Fibroblast of skin of left quadriceps (primary cell): ENCODE results near the gene STUM.

Experiments
- DNase-seq, 2 experiments: peaks; one replicate each; pipeline ENCODE4 v3.0.0-alpha.2; 2013; ENCODE audit warnings: low read depth in 2 of 2

Gene STUM

DNA sequence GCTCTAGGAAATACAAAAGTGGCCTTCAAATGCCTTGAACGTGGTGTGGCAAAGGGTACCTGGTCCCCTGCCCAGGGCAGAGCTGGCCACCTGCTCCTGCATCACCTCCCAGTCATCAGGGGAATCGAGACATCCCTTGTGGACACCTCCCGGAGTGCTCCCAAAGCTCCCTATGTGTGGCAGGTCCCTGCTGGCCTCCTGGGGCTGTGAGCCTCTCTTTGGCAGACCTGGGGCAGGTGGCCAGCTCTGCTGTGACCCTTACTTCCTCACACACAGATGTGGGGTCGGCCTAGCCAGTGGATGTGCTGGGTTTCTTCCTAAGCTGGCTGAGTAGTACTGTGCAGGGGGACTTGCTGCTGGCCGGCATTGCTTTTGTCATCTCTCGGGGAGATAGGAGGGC, 104.0 kb downstream of the STUM start:
- DNase-seq = no peak

DNA sequence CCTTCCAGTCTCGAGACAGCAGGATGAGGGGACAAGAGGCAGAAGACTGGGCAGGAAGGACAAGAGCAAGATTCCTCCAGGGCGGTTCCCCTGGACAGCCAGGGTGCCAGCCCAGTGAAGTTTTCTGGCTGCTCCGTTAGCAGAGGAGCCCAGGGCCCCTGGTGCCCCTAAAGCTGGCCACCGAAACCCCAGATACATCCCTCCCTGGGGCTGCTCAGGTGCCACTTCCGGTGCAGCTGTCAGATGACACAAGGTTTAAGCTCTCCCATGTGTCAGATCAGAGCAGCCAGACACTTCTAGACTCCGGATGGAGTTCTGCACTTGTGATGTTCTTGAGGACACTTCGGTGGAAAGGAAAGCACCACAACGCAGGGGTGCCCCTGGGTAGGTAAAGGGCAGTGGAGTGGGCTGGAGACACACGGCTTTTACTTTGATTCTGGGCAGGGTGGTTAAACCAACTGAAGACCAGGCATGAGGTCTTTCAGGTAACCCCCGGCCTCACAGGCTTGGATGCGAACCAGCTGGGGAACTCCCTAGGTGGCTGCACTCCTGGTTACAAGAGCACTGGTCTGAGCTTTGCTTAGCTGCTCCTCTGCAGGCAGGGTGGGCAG, 104.9 kb downstream of the STUM start:
- DNase-seq = no peak

DNA sequence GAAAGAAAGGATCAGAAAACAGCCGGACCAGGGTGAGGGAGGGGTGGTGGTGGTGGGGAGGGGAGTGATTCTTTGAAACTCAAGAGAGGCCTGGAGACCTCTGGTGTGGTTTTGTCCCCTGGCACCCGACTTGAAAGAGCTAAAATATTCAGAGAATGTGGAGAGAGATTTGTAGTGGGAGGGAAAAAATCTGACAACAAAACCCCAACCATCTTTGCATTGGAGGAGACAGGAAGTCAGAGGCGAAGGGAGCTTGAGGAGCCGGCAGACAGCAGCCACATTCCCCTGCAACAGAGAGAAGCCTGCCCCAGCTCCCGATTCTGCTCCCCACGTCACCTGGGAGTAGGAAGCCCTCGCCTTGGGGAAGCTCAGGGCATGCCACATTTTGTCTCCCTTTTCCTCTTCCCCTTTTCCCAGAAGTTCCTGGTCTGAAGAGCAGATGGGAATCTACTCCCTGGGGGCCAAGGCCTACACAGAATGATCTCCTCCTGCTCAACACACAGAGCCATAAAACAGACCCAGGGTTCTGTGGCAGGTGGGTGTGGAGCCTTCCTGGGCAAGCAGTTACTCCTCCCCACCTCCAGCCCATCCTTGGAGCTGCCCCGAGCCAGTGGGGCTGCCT, 105.6 kb downstream of the STUM start:
- DNase-seq = peak; percentile 61 to 66

DNA sequence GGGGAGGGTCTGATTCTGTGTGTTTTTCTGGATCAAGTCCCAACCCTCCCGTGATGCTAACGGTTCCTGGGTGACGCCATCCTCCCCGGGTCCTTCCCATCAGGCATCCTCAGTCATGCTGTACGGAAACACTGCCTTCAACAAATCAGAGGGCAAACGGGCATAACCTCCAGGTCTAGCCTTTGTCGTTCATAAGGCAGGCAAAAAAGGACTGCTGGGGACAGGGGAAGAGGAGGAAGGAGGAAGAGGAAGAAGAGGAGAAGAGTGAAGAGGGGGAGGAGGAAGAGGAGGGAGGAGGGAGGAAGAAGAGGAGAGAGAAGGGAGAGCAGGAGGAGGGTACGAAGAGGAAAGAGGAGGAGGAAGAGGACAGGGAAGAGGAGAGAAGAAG, 106.1 kb downstream of the STUM start:
- DNase-seq = no peak

DNA sequence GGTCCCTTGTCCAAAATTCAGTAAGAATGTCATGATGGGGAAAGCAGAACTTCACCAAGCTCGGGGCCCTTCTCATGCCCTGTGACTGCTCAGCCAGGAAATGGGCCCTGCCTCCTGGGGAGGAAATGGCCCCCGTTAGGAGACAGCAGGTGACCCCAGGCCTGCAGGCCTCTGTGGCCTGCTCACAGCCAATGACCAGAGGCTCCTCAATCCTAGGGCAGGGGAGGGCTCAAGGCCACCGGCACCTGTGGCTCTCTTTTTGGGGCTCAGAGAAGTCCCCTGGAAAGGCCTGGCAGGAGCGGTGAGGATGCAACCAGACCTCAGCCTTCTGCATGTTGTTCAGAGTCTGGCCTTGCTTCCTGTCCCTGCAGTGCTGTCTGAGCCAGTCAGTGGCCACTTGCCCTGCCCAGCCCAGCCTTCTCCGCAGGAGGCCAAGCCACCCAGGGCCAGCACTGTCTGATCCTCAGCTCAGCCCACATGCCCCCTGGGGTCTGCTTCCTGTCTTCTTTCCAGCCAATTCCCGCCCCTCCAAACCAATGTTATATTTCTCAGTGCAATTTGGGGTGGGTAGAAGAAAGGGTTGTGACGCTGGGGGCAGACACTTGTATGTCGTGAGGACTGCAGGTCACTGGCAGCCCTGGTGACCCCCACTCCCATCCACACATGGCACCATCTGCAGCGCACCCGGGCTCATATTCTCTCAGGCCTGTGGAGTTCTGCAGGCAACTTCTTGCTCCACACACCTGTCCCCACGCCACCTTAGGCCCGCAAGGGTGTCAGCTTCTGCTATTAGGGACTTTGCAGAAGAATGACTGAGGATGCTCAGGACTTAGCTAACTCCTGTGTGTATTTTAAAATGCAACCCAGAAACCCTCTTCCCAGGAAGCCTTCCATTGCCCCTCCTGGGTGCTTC, 106.9 kb downstream of the STUM start:
- DNase-seq = no peak

DNA sequence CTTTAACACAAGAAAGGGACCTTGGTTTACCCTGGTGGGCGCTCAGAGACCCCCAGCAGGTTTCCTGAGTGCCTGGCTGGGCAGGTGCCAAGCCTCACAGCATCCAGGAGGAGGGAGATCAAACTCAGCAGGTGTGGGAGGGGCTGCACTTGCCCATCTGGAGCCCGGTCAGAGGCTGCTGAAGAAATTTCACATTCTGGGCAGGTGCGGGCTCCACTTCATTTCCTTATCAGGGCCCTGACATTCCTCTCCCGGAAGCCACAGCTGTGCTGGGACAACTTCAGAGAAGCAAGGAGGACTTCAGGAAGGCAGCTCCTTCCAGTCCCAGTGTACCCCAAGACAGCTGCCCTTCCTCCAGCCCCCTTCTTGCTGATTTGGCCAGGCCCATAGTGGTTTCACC, 107.6 kb downstream of the STUM start:
- DNase-seq = no peak

DNA sequence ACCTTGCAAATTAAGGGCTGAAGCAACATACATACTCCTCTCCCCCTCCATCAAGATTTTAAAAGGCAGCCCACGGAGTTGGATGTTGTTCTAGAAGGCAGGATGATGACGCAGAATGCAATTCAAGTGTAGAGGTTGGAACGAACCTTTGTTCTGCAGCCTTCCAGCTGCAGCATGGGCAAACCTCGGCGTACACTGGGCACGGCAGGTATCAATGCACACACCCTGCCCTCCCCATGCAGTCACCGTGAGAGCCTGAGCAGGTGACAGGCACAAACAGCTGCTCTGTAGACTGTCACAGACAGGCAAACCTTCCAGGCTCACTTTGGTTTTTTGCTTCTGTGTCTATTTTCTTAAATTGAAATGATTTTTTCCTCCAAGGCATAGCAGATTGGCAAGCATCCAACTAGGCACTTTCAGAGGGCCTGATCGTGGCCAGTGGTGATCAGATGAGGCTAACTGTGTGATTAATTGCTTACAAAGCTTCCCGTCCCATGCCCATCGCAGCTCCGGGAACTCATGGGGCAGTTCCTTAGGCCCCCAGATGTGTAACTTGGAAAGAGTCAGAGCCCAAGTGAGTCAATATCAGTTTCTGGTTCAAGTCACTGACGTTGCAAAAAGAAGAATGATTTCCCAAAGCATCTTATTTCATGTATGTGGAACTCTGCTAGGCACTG, 108.2 kb downstream of the STUM start:
- peak in 1 of 2 experiments; percentile 45 for DNase-seq

DNA sequence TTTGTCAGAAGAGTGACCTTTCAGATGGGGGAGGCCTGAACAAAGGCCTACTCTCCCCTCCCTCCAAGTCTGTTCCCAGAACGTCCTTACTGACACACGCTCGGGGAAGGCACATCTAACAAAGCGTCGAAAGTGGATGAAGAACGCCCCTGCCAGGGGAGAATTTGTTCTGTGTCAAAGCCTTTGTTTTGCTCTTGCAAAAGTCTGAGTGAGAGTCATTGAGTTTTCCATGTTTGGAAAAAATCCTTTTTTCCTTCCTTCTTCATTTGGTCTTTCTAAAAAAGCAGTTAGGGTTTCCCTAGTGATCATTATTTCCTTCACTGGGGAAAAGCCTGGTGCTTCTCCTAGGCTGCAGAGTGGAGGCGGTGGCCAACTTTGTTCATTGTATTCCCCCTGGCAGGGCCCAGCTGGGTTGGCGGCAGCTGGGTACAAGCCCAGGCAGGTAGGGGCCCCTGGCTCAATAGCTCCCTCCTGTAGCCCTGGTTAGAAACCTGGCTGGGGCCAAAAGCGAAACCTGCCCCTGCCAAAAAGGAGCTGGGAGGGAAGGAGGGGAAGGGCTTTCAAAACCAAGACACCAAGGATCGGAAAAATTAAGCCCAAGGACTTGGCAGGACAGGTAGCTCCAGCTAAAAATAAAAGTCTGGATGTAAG, 109.5 kb downstream of the STUM start:
- DNase-seq = no peak

DNA sequence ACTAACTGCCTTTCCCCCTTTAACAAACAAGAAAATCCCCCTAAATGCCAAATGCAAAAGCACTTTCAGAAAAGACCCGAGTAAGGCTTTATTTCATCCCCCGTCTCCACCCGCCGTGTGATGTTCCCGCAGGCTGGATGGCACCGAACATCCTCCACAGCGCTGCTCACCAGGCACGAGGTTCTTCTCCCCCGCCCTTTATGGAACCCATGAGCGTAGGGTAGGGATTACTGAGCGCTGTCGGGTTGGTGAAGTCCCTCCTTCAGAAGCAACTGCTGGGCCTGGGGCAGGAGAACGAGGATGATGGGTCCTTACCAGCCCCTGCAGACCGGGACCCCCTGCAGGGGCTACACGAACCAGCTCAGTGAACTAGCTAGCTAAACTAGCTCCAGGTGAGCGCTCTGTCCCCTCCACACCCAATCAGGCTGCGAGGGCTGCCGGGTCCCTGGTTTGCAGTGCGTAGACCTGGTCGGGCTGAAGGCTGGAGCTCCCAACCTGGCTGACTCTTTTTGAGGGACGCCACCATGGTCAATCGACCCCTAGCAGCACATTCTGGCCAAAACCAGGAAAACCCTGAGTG, 110.1 kb downstream of the STUM start:
- DNase-seq = no peak
